ENCODE results near the gene CORO2B. TPM values are rescaled to one million over a fixed set of nuclear protein-coding genes. Genes with fewer than 3 reads are reported as not detected.

CORO2B gene
- total RNA-seq, 1 donor from 2014 or later: not detected

- intact Hi-C loops (cut with micrococcal nuclease): no loop called here
These were observed 117.9 kb downstream of the CORO2B start for GRCh38 chr15:68696414-68697363.

DNA sequence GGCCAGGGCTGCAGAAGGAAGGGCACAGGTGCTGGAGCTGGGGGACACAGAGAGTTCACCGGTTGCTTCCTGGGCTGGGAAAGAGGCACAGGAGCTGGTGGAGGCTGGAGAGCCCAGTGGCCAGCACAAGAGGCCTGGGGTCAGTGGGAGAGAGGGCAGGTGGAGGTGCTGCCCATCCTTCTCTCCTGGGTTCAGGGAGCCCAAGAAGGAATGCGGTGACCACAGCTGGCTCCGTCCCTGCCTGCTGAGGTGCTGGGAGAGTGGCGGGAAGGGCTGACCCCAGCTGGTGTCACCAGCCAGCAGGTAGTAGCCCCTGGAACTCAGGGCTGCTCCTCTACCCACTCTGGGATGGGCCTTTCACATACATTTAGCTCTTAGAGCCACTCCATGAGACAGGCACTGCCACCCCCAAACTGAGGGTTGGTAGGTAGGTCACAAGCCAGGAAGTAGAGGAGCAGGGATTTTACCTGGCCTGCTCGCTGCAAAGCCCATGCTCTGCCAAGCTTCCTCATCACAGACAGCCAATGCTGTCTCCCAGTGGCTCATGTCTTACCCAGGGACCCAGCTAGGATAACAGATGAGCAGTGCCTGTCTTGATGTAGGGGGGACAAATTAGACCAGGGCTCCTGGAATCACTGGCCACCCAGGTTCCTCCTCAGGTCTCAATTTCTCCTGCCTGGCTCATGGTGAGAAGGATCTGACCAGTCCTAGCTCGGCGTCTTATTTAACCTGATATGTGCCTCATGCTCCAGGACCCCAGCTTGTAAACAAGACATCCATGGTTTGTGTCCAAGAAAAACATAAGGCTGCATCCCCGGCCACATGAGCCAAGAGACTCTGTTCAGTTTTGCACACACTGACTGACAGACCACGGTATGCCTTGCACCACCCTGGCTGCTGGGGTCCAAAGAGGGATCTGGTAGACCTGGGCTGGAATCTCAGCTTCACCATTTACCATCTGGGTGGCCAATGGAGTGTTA, 119.2 kb downstream of the CORO2B start:
- intact Hi-C loops (cut with micrococcal nuclease): no loop called here

DNA sequence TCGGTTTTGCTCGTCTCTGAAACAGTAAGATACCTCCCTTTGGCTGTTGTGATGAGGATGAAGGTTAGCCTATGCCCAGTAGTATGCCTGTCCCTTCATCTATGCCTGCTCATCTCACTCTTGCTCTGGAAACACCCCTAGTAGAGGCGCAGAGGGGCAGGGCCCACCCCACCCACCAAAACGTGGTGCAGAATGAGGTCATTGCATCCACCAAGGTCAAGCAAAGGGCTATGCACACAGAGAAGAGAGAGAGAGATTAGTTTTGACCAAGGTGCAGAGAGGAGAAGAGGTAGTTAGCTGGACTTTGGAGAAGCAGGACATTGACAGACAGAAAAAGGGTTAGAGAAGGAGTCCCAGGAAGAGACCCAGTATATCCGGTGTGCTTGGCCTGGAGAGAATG, 119.9 kb downstream of the CORO2B start:
- intact Hi-C loops (cut with micrococcal nuclease): no loop called here

DNA sequence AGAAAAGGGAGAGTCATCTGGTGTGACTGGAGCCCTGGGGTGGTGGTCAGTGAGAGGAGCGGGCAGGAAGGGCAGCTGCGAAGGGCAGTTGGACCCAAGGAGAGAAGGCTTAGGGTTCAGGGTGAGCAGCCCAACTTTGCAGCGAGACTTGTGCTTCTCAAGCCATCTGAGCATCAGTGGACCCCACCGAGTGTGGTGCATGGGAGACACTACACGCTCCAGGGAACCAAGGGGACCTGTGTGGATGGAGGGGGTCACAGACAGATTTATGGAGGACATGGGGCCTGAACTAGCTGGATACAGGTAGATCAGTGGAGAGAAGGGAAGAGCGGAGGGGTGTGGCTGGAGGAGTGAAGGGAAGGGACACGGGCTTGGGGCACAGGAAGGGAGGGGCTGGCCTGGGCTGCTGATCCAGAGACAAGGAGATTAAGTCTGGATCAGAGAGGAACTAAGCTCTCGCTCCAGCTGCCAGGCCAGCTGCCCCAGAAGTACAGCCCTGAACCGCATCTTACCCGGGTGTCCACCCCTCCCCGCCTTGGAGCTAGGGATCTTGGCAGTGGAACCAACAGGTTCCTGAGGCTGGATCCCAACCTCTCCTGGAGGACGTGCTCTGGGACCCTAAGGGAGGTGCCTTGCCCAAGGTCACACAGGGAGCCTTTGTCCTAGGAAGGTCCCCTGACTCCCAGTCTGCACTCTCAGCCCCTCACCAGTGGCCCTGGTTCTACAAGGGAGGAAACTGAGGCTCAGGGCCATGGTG, 120.5 kb downstream of the CORO2B start:
- intact Hi-C loops (cut with micrococcal nuclease): no loop called here

- intact Hi-C loops (cut with micrococcal nuclease): no loop called here
These were observed 121.2 kb downstream of the CORO2B start for GRCh38 chr15:68699881-68700454.

DNA sequence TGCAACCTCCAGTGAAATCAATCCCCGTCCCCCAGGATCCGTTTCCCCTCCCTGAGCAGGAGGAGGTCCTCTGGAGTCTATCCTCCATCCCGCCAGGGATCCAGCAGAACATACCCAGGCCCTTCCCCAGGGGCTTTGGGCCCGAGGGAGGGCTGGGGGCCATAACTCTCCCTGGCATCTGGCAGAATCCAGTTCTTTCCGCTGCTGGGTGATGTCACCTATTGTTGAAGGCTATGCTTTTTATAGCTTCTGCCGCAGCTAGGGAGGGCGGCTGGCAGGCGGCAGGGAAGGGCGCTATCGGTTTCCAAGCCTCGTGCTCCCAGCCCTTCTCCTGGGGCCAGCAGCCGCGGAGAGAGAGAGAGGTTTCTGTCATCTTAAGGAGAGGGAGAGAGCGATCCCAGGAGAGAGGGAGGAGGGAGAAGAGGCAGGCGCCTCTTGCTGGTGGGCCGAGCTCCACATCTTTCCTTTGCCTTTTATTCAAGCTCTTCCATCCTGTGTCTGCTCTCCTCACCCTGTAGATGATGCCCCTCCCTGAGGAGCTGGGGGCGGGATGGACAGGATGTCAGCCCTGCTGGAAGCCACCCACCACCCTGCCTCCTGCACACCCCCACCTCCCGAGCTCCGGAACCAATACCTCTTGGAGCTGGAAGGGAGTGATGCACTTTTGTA, 121.8 kb downstream of the CORO2B start:
- intact Hi-C loops (cut with micrococcal nuclease): no loop called here

GRCh38 chr15:68701886-68702285, 123.1 kb downstream of the CORO2B start:
- intact Hi-C loops (cut with micrococcal nuclease): no loop called here

DNA sequence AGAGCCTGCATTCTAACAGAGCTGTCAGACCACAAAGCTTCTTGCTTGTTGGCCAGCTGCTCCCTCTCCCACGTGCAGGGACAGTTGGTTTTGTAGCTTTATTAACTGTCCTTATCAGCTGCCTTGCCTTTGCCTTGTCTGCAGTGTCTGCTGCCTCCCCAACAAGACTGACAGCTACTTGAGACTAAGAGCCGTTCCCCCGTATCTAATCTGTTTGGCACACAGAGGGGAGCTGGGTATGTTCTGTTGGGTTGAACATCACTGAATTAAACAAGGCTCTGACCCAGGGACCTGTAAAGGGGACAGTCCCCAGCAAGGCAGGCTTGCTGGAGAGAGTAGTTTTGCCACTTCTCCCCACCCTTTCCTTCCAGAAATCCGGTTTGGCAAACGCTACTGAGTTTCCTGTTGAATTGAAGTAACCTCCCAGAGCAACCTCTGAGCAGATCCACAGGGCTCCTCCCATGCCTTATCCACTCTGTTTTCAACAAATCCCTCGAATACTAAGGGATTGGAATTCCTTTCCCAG, 125.8 kb downstream of the CORO2B start:
- intact Hi-C loops (cut with micrococcal nuclease): no loop called here

- intact Hi-C loops (cut with micrococcal nuclease): no loop called here
These were observed 127.5 kb downstream of the CORO2B start for GRCh38 chr15:68706256-68706655.

DNA sequence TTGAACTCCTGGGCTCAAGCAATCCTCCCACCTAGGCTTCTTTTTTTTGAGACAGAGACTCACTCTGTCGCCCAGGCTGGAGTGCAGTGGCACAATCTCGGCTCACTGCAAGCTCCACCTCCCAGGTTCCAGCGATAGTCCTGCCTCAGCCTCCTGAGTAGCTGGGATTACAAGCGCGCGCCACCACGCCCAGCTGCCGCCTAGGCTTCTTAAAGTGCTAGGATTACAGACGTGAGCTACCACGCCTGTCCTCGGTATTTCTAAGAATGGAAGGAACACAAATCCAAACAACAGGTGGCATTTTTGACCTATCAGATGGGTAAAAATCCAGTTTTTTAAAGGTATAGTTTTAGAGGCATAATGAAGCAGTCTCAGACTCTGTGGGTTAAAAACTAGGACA, 128.1 kb downstream of the CORO2B start:
- intact Hi-C loops (cut with micrococcal nuclease): no loop called here

- intact Hi-C loops (cut with micrococcal nuclease): no loop called here
These were observed 128.6 kb downstream of the CORO2B start for GRCh38 chr15:68707386-68707785.

DNA sequence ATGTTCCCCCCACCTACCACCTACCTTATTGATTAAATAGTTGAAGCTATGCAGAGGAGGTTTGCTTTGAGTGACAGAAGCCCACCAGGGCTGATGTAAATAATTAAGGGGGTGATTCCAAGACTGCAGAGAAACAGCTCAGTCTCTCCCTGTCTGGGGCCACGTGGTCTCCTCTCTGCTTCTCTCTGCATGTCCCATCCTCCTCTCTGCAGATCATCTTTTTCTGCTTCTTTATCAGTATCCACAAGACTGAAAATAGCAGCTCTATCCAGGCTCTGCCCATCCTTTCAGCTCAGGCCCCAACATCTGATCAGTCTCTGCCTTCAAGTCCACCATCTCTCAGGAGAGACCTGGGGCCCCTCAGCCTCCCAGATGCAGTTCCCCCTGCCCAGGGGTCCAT, 131.1 kb downstream of the CORO2B start:
- intact Hi-C loops (cut with micrococcal nuclease): no loop called here

- intact Hi-C loops (cut with micrococcal nuclease): no loop called here
These were observed 131.7 kb downstream of the CORO2B start for GRCh38 chr15:68710536-68710935.

GRCh38 chr15:68711406-68711805, 132.6 kb downstream of the CORO2B start:
- intact Hi-C loops (cut with micrococcal nuclease): no loop called here

DNA sequence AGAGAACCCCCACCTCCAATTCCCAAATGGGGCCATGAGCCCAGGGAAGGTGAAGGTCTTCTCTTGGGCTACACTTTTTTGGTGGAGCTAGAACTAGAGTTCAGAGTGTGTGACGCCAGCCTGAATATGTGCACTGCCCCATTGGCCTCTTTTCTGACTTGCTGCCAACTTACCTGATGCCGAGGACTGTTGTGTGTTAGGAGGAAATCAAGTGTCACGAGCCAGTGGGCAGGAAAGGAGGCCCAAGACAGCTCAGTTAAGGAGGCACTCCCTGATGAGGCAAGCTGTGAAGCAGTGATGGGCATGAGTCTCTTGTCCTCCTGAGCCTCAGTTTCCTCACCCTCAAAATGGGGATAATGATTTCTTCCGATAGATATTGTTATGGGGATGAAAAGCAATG, 134.1 kb downstream of the CORO2B start:
- intact Hi-C loops (cut with micrococcal nuclease): no loop called here

DNA sequence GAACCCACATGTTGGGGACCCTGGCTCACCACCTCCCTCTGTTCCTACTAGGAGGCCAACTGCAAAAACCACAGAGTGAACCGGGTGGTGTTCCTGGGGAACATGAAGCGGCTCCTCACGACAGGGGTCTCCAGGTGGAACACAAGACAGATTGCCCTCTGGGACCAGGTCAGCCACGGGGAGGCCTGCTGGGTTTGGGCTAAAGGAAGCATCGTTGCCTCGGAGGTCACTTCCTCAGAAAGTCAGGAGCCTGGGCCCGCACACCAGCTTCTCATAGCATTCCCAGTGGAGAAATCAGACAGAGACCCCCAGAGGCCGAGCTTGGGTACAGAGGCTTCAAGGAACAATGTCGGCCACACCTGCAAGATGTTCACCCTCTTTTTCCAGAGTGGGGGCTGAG, 135.1 kb downstream of the CORO2B start:
- intact Hi-C loops (cut with micrococcal nuclease): no loop called here

- intact Hi-C loops (cut with micrococcal nuclease): no loop called here
These were observed 136.3 kb downstream of the CORO2B start for GRCh38 chr15:68715111-68715510.

- intact Hi-C loops (cut with micrococcal nuclease): no loop called here
These were observed 139.2 kb downstream of the CORO2B start for GRCh38 chr15:68717951-68718350.

DNA sequence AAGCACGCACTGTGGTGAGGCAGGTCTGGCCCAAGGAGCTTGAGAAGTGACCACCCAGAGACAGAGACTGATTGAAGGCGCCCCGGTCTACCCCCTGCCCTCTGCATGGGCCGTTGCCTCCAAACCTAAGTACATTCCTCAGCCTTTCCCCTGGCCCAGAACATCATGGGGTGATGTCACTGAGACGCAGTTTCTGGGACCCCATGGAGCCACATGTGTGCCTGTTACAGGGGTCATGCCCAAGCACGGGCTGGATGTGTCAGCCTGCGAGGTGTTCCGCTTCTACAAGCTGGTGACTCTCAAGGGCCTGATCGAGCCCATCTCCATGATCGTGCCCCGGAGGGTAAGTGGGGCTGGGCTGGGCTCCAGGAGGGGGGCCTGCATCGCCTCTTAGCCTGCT, 139.7 kb downstream of the CORO2B start:
- intact Hi-C loops (cut with micrococcal nuclease): no loop called here

DNA sequence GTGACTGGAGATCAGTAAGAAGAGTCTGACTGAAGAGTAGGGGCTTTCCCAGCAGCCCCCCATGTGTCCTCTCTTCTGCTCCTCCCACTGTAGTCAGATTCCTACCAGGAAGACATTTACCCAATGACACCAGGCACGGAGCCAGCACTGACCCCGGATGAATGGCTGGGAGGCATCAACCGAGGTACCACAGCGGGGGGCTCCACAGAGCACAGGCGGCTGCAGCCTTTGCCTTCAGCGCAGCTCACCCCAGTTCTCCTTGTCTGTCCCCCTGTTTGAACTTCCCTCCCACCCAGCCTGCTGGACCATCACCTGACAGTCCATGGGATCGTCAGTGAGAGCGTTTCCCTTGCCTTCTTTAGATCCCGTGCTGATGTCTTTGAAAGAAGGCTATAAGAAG, 140.3 kb downstream of the CORO2B start:
- intact Hi-C loops (cut with micrococcal nuclease): no loop called here
